CD14-positive monocyte (primary cell): ENCODE measurements around the gene CYP20A1. TPM values are rescaled to one million over a fixed set of nuclear protein-coding genes. Genes with fewer than 3 reads are reported as not detected.

Experiments
- DNase-seq, 3 donors: peaks; one replicate each; pipeline ENCODE4 v3.0.0-alpha.2; 2011 to 2022
- H2AFZ ChIP-seq: 2 replicates; pipeline ENCODE4 v1.6.0; 2012; ENCODE audit warnings: mild to moderate bottlenecking, low read depth, low read length, inconsistent platforms; ENCODE audit not compliant: insufficient read depth, poor library complexity, severe bottlenecking
- H3K27ac ChIP-seq, 2 donors: 1 replicate in 1 of 2; 2 replicates in 1 of 2; pipeline ENCODE4 v1.5.1; 2012 to 2013; ENCODE audit warnings: low read length in 2 of 2, control low read depth in 1 of 2, inconsistent platforms in 1 of 2, low read depth in 1 of 2, mild to moderate bottlenecking in 1 of 2
- H3K27me3 ChIP-seq, 2 donors: one replicate each; pipeline versions ENCODE4 v1.6.0 to v1.6.1; 2011 to 2013; ENCODE audit warnings: low read length in 2 of 2; ENCODE audit not compliant: control insufficient read depth in 2 of 2, insufficient read depth in 2 of 2
- H3K36me3 ChIP-seq, 2 donors: replicated peaks in 1 of 2; 1 replicate in 1 of 2; 2 replicates in 1 of 2; pipeline versions ENCODE4 v1.5.1 to v1.6.1; 2012 to 2013; ENCODE audit warnings: low read length in 2 of 2, control low read depth in 1 of 2, inconsistent platforms in 1 of 2, mild to moderate bottlenecking in 1 of 2; ENCODE audit not compliant: insufficient read depth in 2 of 2, control insufficient read depth in 1 of 2
- H3K4me1 ChIP-seq, 2 donors: 1 replicate in 1 of 2; 2 replicates in 1 of 2; pipeline versions ENCODE4 v1.5.1 to v1.6.1; 2012 to 2013; ENCODE audit warnings: low read length in 2 of 2, control low read depth in 1 of 2, inconsistent platforms in 1 of 2, mild to moderate bottlenecking in 1 of 2, moderate library complexity in 1 of 2; ENCODE audit not compliant: insufficient read depth in 2 of 2, control insufficient read depth in 1 of 2
- H3K4me2 ChIP-seq: replicated peaks from 2 replicates; pipeline ENCODE3; 2012; ENCODE audit warnings: low read length, moderate library complexity, mild to moderate bottlenecking; ENCODE audit not compliant: poor library complexity, severe bottlenecking; ENCODE audit errors: extremely low read depth
- H3K4me3 ChIP-seq, 3 experiments: fragments of 200-600 bp in 1 of 3; sonication (generic) in 1 of 3; replicated peaks in 1 of 3; 1 replicate in 2 of 3; 2 replicates in 1 of 3; pipeline ENCODE4 v1.5.1; 2011 to 2013; ENCODE audit warnings: low read length in 3 of 3, mild to moderate bottlenecking in 3 of 3, control low read depth in 2 of 3, low read depth in 2 of 3, inconsistent platforms in 1 of 3, moderate library complexity in 1 of 3
- H3K79me2 ChIP-seq: 2 replicates; pipeline ENCODE4 v1.6.0; 2012; ENCODE audit warnings: mild to moderate bottlenecking, control low read depth, inconsistent platforms, low read length, moderate library complexity; ENCODE audit not compliant: insufficient read depth
- H3K9ac ChIP-seq: 2 replicates; pipeline ENCODE4 v1.6.0; 2017; ENCODE audit warnings: low read length, mild to moderate bottlenecking; ENCODE audit not compliant: insufficient read depth, poor library complexity, severe bottlenecking
- H3K9me3 ChIP-seq, 2 donors: replicated peaks in 1 of 2; 1 replicate in 1 of 2; 2 replicates in 1 of 2; pipeline versions ENCODE4 v1.5.1 to v1.6.1; 2012 to 2013; ENCODE audit warnings: low read length in 2 of 2, control low read depth in 1 of 2; ENCODE audit not compliant: control insufficient read depth in 1 of 2, insufficient read depth in 1 of 2
- H4K20me1 ChIP-seq: 2 replicates; pipeline ENCODE4 v1.6.0; 2012; ENCODE audit warnings: mild to moderate bottlenecking, low read length, control low read depth, moderate library complexity; ENCODE audit not compliant: insufficient read depth
- H3K27ac Mint-ChIP-seq, 7 donors: one replicate each; pipeline ENCODE4 v1.8.0; 2020; ENCODE audit warnings: mild to moderate bottlenecking in 7 of 7, mixed read lengths in 7 of 7, moderate library complexity in 6 of 7, inconsistent platforms in 2 of 7
- H3K27me3 Mint-ChIP-seq, 3 donors: one replicate each; pipeline ENCODE4 v1.8.0; 2021 to 2022; ENCODE audit warnings: low read depth in 3 of 3, mild to moderate bottlenecking in 3 of 3, mixed read lengths in 3 of 3, moderate library complexity in 3 of 3, inconsistent platforms in 1 of 3
- H3K36me3 Mint-ChIP-seq, 2 donors: one replicate each; pipeline ENCODE4 v1.8.0; 2020; ENCODE audit warnings: mixed read lengths in 2 of 2, inconsistent platforms in 1 of 2, mild to moderate bottlenecking in 1 of 2
- H3K4me1 Mint-ChIP-seq: one replicate; pipeline ENCODE4 v1.8.0; 2020; ENCODE audit warnings: mild to moderate bottlenecking, mixed read lengths
- H3K4me3 Mint-ChIP-seq, 2 donors: one replicate each; pipeline ENCODE4 v1.8.0; 2020; ENCODE audit warnings: mild to moderate bottlenecking in 2 of 2, mixed read lengths in 2 of 2, moderate library complexity in 1 of 2
- H3K9me3 Mint-ChIP-seq, 7 donors: one replicate each; pipeline ENCODE4 v1.8.0; 2020 to 2022; ENCODE audit warnings: mixed read lengths in 7 of 7, mild to moderate bottlenecking in 6 of 7, moderate library complexity in 6 of 7, inconsistent platforms in 2 of 7
- WGBS: methylation state at CpG from one replicate; pipeline ENCODE4 v1.1.5; 2013; ENCODE audit warnings: missing lambda C conversion rate; ENCODE audit not compliant: insufficient coverage; 5-methylcytosine and 5-hydroxymethylcytosine counted together
- intact Hi-C, 2 donors: fragments of 100-400 bp; cut with micrococcal nuclease; formaldehyde crosslinking; loops; one replicate each; pipeline versions ENCODE4 v1.15.0 to v1.15.1; 2023
- polyA plus RNA-seq, 3 donors: library from polyadenylated mRNA; depleted of rRNA in 1 of 3; unstranded in 2 of 3; stranded (reverse) in 1 of 3; fragments of 300-500 nt in 2 of 3; fragments of >200 nt in 1 of 3; fragmentation: Illumina TruSeq in 2 of 3; gene quantifications; 1 replicate in 2 of 3; 2 replicates in 1 of 3; pipeline ENCODE4 v1.2.3, GENCODE V29; 2012 to 2021
- TF ChIP-seq, protein P1 (sequence below): fragments of 200-600 bp; IDR thresholded peaks from one replicate; pipeline ENCODE4 v1.8.0; 2022; ENCODE audit warnings: antibody characterized with exemption, mild to moderate bottlenecking

The CYP20A1 gene
- polyA plus RNA-seq, 3 donors = 13.3 to 17.6 (median 15.4) TPM

DNA sequence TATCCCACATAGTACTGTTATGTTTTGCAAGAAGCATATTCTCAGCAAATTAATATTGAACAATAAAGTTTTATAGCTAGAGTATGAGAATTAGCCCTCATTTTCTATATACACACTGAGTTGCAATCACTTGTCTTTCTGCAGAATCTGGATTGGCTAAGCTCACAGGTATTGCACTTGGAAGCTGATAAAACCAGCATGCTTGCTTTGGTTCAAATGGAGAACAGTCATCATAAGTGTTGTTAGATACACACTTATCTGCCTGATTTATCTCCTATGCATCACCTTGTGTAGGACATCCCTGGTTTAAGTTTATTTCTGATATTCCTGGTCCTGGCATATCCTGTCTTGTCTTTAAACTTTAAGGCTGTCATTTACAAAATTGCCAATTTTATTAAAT lies 38.0 kb upstream of the CYP20A1 start:
- H3K4me2 ChIP-seq = no peak overlapping the region
- TF ChIP-seq, protein P1, sequence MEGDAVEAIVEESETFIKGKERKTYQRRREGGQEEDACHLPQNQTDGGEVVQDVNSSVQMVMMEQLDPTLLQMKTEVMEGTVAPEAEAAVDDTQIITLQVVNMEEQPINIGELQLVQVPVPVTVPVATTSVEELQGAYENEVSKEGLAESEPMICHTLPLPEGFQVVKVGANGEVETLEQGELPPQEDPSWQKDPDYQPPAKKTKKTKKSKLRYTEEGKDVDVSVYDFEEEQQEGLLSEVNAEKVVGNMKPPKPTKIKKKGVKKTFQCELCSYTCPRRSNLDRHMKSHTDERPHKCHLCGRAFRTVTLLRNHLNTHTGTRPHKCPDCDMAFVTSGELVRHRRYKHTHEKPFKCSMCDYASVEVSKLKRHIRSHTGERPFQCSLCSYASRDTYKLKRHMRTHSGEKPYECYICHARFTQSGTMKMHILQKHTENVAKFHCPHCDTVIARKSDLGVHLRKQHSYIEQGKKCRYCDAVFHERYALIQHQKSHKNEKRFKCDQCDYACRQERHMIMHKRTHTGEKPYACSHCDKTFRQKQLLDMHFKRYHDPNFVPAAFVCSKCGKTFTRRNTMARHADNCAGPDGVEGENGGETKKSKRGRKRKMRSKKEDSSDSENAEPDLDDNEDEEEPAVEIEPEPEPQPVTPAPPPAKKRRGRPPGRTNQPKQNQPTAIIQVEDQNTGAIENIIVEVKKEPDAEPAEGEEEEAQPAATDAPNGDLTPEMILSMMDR = no peak

DNA sequence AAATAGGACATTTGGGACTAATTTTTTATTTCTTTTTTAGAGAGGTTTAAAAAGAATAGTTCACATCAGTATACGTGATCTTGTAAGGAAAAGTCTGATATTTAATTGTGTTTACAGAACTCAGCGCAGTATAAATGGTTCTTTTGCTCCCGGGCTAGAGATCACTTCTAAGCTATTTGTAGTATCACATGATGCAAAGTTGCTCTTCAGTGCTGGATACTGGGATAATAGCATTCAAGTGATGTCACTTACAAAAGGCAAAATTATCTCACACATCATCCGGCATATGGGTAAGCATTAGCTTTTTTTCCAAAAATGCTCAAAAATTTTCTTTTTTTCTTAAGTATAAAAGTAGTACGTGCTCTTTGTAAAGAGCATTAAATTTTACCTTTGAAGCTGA lies 37.4 kb upstream of the CYP20A1 start:
- TF ChIP-seq, protein P1 = no peak
- intact Hi-C loops = no loop called here
- Histone ChIP-seq H3K36me3 (peaks cover 0 to 4% of the 10 kb centered on the region in 2 donors), H3K9me3 (no peaks in the 10 kb centered on the region), H3K4me3 (no peak overlapping the region), H3K4me1 (no peaks in the 10 kb centered on the region), H3K79me2 (no peaks in the 10 kb centered on the region), H3K9ac (no peak overlapping the region), H3K27me3 (no peaks in the 10 kb centered on the region), H2AFZ (no peak overlapping the region), H3K27ac (no peak overlapping the region), H3K4me2 (no peak overlapping the region), H4K20me1 (no peaks in the 10 kb centered on the region)
- Mint-ChIP-seq H3K36me3 (peaks cover 17 to 35% of the 10 kb centered on the region in 2 donors), H3K4me1 (no peaks in the 10 kb centered on the region), H3K27me3 (no peaks in the 10 kb centered on the region), H3K9me3 (peaks cover 0 to 3% (median 2%) of the 10 kb centered on the region in 7 donors), H3K4me3 (no peak overlapping the region), H3K27ac (no peak overlapping the region)
- no peak for DNase-seq
- WGBS = no CpG with 5 or more reads among the region's 5 CpGs

More for the DNA sequence above, 38.0 kb upstream of the CYP20A1 start:
- H3K4me1 Mint-ChIP-seq = no peaks in the 10 kb centered on the region
- intact Hi-C loops = no loop called here
- Histone ChIP-seq H3K36me3 (peaks cover 0 to 8% of the 10 kb centered on the region in 2 donors), H3K79me2 (no peaks in the 10 kb centered on the region), H4K20me1 (no peaks in the 10 kb centered on the region), H3K27me3 (no peaks in the 10 kb centered on the region), H2AFZ (no peak overlapping the region), H3K27ac (no peak overlapping the region), H3K4me1 (no peaks in the 10 kb centered on the region), H3K9me3 (no peaks in the 10 kb centered on the region), H3K4me3 (no peak overlapping the region), H3K9ac (no peak overlapping the region)
- no peaks in the 10 kb centered on the region for H3K27me3 Mint-ChIP-seq
- H3K9me3 Mint-ChIP-seq = peaks cover 0 to 2% (median 0%) of the 10 kb centered on the region in 7 donors
- DNase-seq = no peak
- no peak overlapping the region for H3K27ac Mint-ChIP-seq
- peaks cover 13 to 29% of the 10 kb centered on the region in 2 donors for H3K36me3 Mint-ChIP-seq
- H3K4me3 Mint-ChIP-seq = no peak overlapping the region
